Ishikawa (cell line): ENCODE measurements around the gene LDB3.
A peak's percentile ranks its signal among the peaks of the same experiment; 100 is the strongest.

Experiments
- CEBPB ChIP-seq: IDR thresholded peaks from 2 replicates; pipeline ENCODE4 v1.6.1; 2012
- CREB1 ChIP-seq: IDR thresholded peaks from 2 replicates; pipeline ENCODE4 v1.6.1; 2012; ENCODE audit warnings: low read depth
- EGR1 ChIP-seq: IDR thresholded peaks from 2 replicates; pipeline ENCODE4 v1.6.1; 2012
- EP300 ChIP-seq: IDR thresholded peaks from 2 replicates; pipeline ENCODE4 v1.6.1; 2012; ENCODE audit warnings: borderline replicate concordance
- FOXM1 ChIP-seq: IDR thresholded peaks from 2 replicates; pipeline ENCODE4 v1.6.1; 2012; ENCODE audit warnings: low read depth, borderline replicate concordance
- MAX ChIP-seq: IDR thresholded peaks from 2 replicates; pipeline ENCODE4 v1.6.1; 2012
- NFIC ChIP-seq: IDR thresholded peaks from 2 replicates; pipeline ENCODE4 v1.6.1; 2012
- RAD21 ChIP-seq: IDR thresholded peaks from 2 replicates; pipeline ENCODE4 v1.6.1; 2012; ENCODE audit warnings: low read depth
- REST ChIP-seq: IDR thresholded peaks from 2 replicates; pipeline ENCODE4 v1.6.1; 2012; ENCODE audit warnings: low read depth, mild to moderate bottlenecking
- TAF1 ChIP-seq: IDR thresholded peaks from 2 replicates; pipeline ENCODE4 v1.6.1; 2012; ENCODE audit warnings: low read depth, mild to moderate bottlenecking
- TCF12 ChIP-seq: IDR thresholded peaks from 2 replicates; pipeline ENCODE4 v1.6.1; 2012; ENCODE audit warnings: low read depth
- TEAD4 ChIP-seq: IDR thresholded peaks from 2 replicates; pipeline ENCODE4 v1.6.1; 2012
- USF1 ChIP-seq: IDR thresholded peaks from 2 replicates; pipeline ENCODE4 v1.6.1; 2012
- YY1 ChIP-seq: IDR thresholded peaks from 2 replicates; pipeline ENCODE4 v1.6.1; 2012; ENCODE audit warnings: low read depth
- ZBTB7A ChIP-seq: IDR thresholded peaks from 2 replicates; pipeline ENCODE4 v1.6.1; 2012; ENCODE audit warnings: low read depth

Gene LDB3

GRCh38 chr10:86744067-86744725, 75.9 kb downstream of the LDB3 start:
- TF ChIP-seq RAD21 (no peak), FOXM1 (no peak), TCF12 (no peak), ZBTB7A (no peak), MAX (no peak), YY1 (no peak), REST (no peak), CEBPB (no peak), USF1 (no peak), EGR1 (no peak), NFIC (no peak), TEAD4 (no peak), TAF1 (no peak), EP300 (no peak), CREB1 (no peak)

GRCh38 chr10:86747796-86748581, 79.7 kb downstream of the LDB3 start:
- peak; percentile 59 for TF ChIP-seq USF1
- TF ChIP-seq EP300, result no peak

- TF ChIP-seq REST (no peak), EP300 (no peak)
Observed at GRCh38 chr10:86749854-86750253, 81.5 kb downstream of the LDB3 start.

- TF ChIP-seq EGR1 (no peak), USF1 (no peak), RAD21 (no peak), EP300 (no peak), FOXM1 (no peak), MAX (no peak), CREB1 (no peak), CEBPB (no peak), TEAD4 (no peak), NFIC (no peak), YY1 (no peak), TCF12 (no peak), TAF1 (no peak), REST (no peak), ZBTB7A (no peak)
Observed at GRCh38 chr10:86751477-86751876, 83.2 kb downstream of the LDB3 start.
